ENCODE measurements around the gene SLC1A3.

The SLC1A3 gene

GRCh38 chr5:36721664-36722235 lies 115.3 kb downstream of the SLC1A3 start:
- no peak for DNase-seq

GRCh38 chr5:36722900-36723299 lies 116.5 kb downstream of the SLC1A3 start:
- no peak for DNase-seq

GRCh38 chr5:36723912-36724311 lies 117.5 kb downstream of the SLC1A3 start:
- DNase-seq: peak in 1 of 14 donors; percentile 5

GRCh38 chr5:36724467-36725332 lies 118.3 kb downstream of the SLC1A3 start:
- peak in 8 of 14 donors; percentile 12 to 71 (median 42) for DNase-seq

GRCh38 chr5:36726317-36726716 lies 119.9 kb downstream of the SLC1A3 start:
- no peak for DNase-seq

- DNase-seq: no peak
These were observed 120.4 kb downstream of the SLC1A3 start for GRCh38 chr5:36726767-36727166.

- peak in 2 of 14 donors; percentile 11 to 13 for DNase-seq
These were observed 122.5 kb downstream of the SLC1A3 start for GRCh38 chr5:36728697-36729543.

GRCh38 chr5:36730537-36731216 lies 124.3 kb downstream of the SLC1A3 start:
- no peak for DNase-seq

GRCh38 chr5:36733183-36733582 lies 126.8 kb downstream of the SLC1A3 start:
- DNase-seq: no peak

- DNase-seq: no peak
These were observed 128.0 kb downstream of the SLC1A3 start for GRCh38 chr5:36734422-36734821.

GRCh38 chr5:36735891-36736290 lies 129.5 kb downstream of the SLC1A3 start:
- no peak for DNase-seq
